Esophagus squamous epithelium (tissue), 5 donors: ENCODE measurements around the gene AP4B1. TPM values are rescaled to one million over a fixed set of nuclear protein-coding genes. Genes with fewer than 3 reads are reported as not detected.

Experiments
- DNase-seq: peaks from one replicate; lab custom pipeline; 2025; lab: John Stamatoyannopoulos, UW
- H3K27ac ChIP-seq, 4 donors: fragments of 200-600 bp; sonication (generic); one replicate each; pipeline ENCODE4 v1.5.1; 2016 to 2019; ENCODE audit warnings: mild to moderate bottlenecking in 1 of 4
- H3K27me3 ChIP-seq, 4 donors: fragments of 200-600 bp; sonication (generic); 1 replicate in 3 of 4; 2 replicates in 1 of 4; pipeline versions ENCODE4 v1.5.1 to v1.6.0; 2017 to 2021; ENCODE audit warnings: antibody characterized with exemption in 1 of 4
- H3K36me3 ChIP-seq, 3 donors: fragments of 200-600 bp; sonication (generic); one replicate each; pipeline ENCODE4 v1.5.1; 2016 to 2019
- H3K4me1 ChIP-seq, 3 donors: fragments of 200-600 bp; sonication (generic); one replicate each; pipeline ENCODE4 v1.5.1; 2017 to 2019
- H3K4me3 ChIP-seq, 4 donors: fragments of 200-600 bp; sonication (generic); 1 replicate in 3 of 4; 2 replicates in 1 of 4; pipeline ENCODE4 v1.5.1; 2016 to 2019; ENCODE audit warnings: mild to moderate bottlenecking in 2 of 4, moderate library complexity in 1 of 4
- H3K9me3 ChIP-seq, 3 donors: fragments of 200-600 bp; sonication (generic); one replicate each; pipeline ENCODE4 v1.5.1; 2016 to 2019
- CTCF ChIP-seq, 6 experiments: fragments of 450-650 bp in 4 of 6; fragments of 200-600 bp in 2 of 6; sonication (generic) in 2 of 6; IDR thresholded peaks; one replicate each; pipeline ENCODE4 v1.5.1; 2016 to 2019; ENCODE audit warnings: antibody characterized with exemption in 6 of 6, mild to moderate bottlenecking in 4 of 6, moderate library complexity in 4 of 6
- POLR2A ChIP-seq, 4 donors: fragments of 450-650 bp; IDR thresholded peaks; one replicate each; pipeline ENCODE4 v1.6.1; 2017; ENCODE audit warnings: antibody characterized with exemption in 4 of 4, mild to moderate bottlenecking in 4 of 4, moderate library complexity in 3 of 4
- WGBS, 2 donors: methylation state at CpG; one replicate each; pipeline ENCODE4 v1.1.5; 2018; 5-methylcytosine and 5-hydroxymethylcytosine counted together
- intact Hi-C: fragments of 100-400 bp; cut with DNase I; formaldehyde crosslinking; loops from one replicate; pipeline ENCODE4 v1.15.0; 2022
- total RNA-seq, 4 donors: library from RNA; depleted of rRNA; stranded (reverse); fragments of >200 nt; gene quantifications; one replicate each; pipeline ENCODE4 v1.1.0, GENCODE V29; 2016
- donor health status: DM: yes; HTN: yes; CAD: no.

Gene AP4B1
- total RNA-seq, 4 donors from 2014 or later, result 8.2 to 15.3 (median 11.5) TPM

- intact Hi-C loops, result no loop called here
- Histone ChIP-seq H3K27ac (no peak overlapping the region), H3K4me3 (no peak overlapping the region), H3K9me3 (no peaks in the 10 kb centered on the region), H3K36me3 (no peaks in the 10 kb centered on the region), H3K27me3 (no peaks in the 10 kb centered on the region), H3K4me1 (peaks cover 6 to 58% (median 10%) of the 10 kb centered on the region in 3 donors)
- DNase-seq, result no peak
- WGBS, 2 donors, result 93 to 96% methylated on average over 5 of the region's 5 CpGs
- no peak for TF ChIP-seq CTCF (IDR thresholded peaks at IDR 0.05)
- no peak for TF ChIP-seq POLR2A (IDR thresholded peaks at IDR 0.05)
Measured at GRCh38 chr1:113876176-113876575, 28.4 kb downstream of the AP4B1 start.

DNA sequence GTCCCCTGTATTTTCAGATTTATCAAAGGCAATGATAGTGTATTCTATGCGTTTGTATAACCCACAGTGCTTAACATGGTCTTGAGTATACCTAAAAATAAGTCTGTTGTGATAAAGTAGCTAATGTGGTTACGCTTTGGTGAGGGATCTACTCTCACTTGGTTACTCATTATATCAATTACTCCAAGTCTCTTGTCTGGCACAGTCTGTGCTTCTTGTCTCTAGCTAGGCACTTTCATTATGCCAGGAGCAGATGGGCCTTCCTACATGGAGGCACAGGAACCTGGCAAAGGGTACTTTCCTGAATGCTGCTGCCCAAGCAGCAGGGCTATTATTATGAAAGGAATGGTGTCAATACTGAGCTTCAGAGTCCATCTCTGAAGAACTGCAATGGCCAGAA is 28.9 kb downstream of the AP4B1 start:
- intact Hi-C loops, result no loop called here
- no peak for DNase-seq
- Histone ChIP-seq H3K27me3 (no peaks in the 10 kb centered on the region), H3K9me3 (no peaks in the 10 kb centered on the region), H3K27ac (no peak overlapping the region), H3K4me1 (peaks cover 6 to 54% (median 10%) of the 10 kb centered on the region in 3 donors), H3K4me3 (no peak overlapping the region), H3K36me3 (no peaks in the 10 kb centered on the region)
- WGBS, 2 donors, result 81 to 91% methylated on average over 2 of the region's 2 CpGs
- TF ChIP-seq POLR2A (IDR thresholded peaks at IDR 0.05), result no peak
- TF ChIP-seq CTCF (IDR thresholded peaks at IDR 0.05), result no peak

DNA sequence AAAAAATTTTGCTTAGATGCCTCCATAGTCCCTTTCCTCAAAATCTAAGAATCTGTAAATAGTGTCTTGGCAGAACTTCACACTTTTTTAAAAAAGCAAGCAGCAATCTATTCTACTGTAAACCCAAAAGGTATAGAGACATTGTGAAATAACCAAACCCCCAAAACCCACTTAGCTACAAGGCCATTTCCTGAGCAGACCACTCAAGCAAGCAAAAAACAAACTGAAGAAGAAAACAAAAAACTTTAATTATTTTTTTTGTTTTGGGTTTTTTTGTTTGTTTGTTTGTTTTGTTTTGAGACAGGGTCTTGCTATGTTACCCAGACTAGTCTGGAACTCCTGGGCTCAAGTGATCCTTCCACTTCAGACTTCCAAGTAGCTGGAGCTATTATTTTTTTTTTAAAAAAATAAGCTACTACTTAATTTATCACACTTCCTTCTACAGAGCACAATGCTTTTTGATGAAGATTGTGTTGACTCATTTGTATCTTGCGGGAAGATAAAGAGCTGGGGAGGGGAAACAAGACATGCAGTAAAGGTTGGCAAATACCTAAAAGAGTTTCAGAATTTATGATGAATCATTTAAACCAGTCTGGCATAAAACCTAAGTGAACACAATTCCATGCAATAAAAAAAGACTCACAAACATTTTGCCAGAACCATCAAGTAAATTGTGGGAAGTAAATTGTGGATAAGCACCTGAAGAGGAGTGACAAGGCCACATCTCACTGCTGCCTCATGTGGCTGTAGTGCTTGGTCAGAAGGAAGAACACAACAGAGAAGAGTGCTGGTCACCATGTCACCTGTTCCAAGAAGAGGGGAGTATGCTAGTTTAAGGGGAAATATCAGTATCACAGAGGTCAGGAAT is 30.4 kb downstream of the AP4B1 start:
- no peak for TF ChIP-seq POLR2A (IDR thresholded peaks at IDR 0.05)
- peak in 1 of 6 experiments; percentile 23 for TF ChIP-seq CTCF (IDR thresholded peaks at IDR 0.05)
- H3K27me3 ChIP-seq, result no peaks in the 10 kb centered on the region
- intact Hi-C loops, result no loop called here
- no peak overlapping the region for H3K4me3 ChIP-seq
- no peak for DNase-seq
- no peaks in the 10 kb centered on the region for H3K9me3 ChIP-seq
- H3K4me1 ChIP-seq, result peaks cover 6 to 54% (median 10%) of the 10 kb centered on the region in 3 donors
- no peaks in the 10 kb centered on the region for H3K36me3 ChIP-seq
- peak overlapping the region; percentile 17 to 45 (median 30) for H3K27ac ChIP-seq
- WGBS, 2 donors, result 21 to 23% methylated on average over 1 of the region's 1 CpG

- no peak overlapping the region for H3K4me3 ChIP-seq
- no peaks in the 10 kb centered on the region for H3K36me3 ChIP-seq
- H3K4me1 ChIP-seq, result peaks cover 6 to 54% (median 10%) of the 10 kb centered on the region in 3 donors
- H3K9me3 ChIP-seq, result no peaks in the 10 kb centered on the region
- H3K27me3 ChIP-seq, result no peaks in the 10 kb centered on the region
- DNase-seq, result no peak
- H3K27ac ChIP-seq, result peak overlapping the region; percentile 58 to 78 (median 68)
- intact Hi-C loops, result no loop called here
- TF ChIP-seq POLR2A (IDR thresholded peaks at IDR 0.05), result no peak
- TF ChIP-seq CTCF (IDR thresholded peaks at IDR 0.05), result no peak
Measured at GRCh38 chr1:113872219-113872935, 32.2 kb downstream of the AP4B1 start.
